Activated naive CD8-positive, alpha-beta T cell treated with anti-CD3 and anti-CD28 coated beads, Interleukin-2, amount 50 U/mL, for 16 hours (primary cell): ENCODE data around the gene MT1A.

ENCODE experiments used
- DNase-seq: peaks from one replicate; pipeline ENCODE4 v3.0.0-alpha.2; 2020; ENCODE audit warnings: low read depth, low spot score

MT1A gene

DNA sequence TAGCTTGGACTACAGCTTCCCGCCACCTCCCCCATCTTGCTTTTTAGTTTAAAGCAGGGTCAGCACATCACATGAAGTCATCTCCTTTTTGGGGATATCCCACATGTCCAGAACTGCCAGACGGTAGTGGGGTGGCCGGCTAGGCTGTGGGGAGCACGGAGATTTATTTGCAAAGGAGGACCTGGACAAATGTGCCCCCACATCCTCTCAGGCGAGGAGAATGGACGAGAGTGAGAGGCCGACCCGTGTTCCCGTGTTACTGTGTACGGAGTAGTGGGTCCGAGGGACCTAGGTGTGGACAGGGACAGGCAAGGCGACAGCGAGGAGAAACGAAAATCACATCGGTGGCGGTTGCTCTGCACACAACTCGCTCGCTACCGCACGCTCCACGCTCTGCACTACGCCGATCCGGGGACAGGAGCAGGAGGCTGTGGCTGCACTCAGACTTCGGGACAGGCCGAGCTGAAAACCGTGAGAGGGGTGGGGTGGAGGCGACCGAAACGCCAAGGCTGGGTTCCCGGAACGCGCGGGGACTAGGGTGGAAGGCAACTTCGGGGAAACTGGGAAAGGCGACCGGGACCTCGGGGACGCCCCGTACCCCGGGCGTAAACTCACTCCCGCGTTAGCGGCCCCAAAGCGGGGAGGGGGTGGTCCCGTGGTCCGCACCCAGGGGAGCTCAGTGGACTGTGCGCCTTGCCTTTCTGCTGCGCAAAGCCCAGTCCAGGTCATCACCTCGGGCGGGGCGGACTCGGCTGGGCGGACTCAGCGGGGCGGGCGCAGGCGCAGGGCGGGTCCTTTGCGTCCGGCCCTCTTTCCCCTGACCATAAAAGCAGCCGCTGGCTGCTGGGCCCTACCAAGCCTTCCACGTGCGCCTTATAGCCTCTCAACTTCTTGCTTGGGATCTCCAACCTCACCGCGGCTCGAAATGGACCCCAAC, at the start of gene MT1A:
Gene MT1A, plus strand, starts transcription at position 853 of the 937 bp plus-strand sequence. Its CDS starts 73 bp downstream, at position 926.
- no peak for DNase-seq

DNA sequence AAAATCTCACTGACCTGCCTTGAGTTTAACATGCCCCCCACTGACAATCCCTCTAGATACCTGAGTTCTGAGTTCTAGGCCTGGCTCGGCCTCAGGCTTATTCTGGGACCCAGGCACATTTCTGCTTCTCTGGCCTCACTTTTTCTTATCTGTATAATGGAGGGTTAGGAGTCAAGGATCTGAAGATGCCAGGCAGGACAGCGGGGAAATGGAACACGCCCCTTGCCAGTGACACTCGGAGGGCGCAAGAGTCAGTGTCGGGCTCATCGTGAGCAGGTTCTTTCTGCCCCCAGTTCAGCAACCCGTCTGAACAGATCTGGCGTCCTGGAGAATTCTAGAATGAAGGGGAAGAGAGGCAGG, 49.7 kb upstream of the MT1A start:
- DNase-seq = no peak

DNA sequence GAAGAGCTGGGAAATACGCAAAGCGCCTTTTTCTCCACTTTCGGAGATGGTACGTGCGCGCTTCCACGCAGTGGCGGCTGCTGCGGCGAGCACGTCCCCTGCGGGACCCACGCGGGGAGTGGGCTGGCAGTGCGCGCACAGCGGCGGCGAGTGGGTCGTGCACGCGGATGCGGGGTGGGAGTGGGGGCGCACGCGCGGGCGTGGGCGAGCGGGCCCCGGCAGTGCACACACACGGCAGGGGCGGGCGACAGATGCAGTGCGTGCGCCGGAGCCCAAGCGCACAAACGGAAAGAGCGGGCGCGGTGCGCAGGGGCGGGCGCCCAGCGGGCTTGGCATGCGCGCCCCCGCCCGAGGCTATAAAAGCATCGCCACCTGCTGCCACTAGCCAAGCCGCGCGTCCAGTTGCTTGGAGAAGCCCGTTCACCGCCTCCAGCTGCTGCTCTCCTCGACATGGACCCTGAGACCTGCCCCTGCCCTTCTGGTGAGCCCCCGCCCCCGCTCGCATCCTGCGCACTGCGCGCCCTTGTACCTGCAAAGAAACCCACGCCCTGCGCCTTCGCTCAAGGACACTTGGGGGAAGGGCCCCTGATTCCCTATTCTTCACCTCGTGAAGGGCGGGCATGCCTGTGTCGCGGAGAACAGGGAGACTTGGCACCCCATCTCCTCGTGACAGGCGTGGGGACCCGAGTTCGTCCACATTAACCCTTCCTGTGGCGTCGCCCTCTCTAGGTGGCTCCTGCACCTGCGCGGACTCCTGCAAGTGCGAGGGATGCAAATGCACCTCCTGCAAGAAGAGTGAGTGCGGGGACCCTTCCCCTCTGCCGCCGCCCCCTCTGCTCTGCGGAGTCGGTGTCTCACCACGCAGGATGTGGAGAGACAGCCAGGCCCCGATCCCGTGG, 49.1 kb upstream of the MT1A start, which contains the start of gene MT3:
Gene MT3, plus strand, starts transcription at position 388 of the 899 bp plus-strand sequence. Its CDS starts 63 bp downstream, at position 451.
- DNase-seq = no peak

DNA sequence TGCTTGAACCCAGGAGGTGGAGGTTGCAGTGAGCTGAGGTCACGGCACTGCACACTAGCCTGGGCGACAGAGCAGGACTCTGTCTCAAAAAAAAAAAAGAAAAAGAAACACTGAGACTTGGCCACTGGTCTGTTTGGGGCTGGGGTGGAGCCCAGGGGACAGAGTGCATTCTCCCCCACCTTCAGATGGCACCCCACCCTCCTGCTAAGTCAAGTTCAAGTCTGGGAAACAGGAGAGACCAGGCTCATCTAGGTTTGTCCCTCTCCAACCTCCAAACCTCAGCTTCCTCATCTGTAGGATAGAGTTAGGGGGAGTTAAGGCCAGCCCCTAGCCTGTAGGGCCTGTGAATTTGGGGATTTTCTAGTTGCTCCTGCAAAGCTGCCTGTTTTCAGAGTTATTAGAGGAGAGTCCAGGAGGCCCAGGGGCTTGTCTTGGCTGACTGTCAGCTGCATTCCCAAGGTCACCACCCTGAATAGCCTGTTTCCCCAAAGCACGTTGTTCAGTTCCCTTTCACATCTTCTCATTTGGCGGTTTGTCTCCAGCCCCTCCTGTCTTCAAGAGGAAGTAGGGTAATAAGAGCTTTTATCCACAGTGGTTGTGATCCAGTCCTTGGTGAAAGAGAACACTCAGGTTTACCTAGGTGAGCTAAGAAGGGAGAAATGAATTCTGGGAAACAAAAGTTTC, 46.9 kb upstream of the MT1A start:
- DNase-seq = no peak

DNA sequence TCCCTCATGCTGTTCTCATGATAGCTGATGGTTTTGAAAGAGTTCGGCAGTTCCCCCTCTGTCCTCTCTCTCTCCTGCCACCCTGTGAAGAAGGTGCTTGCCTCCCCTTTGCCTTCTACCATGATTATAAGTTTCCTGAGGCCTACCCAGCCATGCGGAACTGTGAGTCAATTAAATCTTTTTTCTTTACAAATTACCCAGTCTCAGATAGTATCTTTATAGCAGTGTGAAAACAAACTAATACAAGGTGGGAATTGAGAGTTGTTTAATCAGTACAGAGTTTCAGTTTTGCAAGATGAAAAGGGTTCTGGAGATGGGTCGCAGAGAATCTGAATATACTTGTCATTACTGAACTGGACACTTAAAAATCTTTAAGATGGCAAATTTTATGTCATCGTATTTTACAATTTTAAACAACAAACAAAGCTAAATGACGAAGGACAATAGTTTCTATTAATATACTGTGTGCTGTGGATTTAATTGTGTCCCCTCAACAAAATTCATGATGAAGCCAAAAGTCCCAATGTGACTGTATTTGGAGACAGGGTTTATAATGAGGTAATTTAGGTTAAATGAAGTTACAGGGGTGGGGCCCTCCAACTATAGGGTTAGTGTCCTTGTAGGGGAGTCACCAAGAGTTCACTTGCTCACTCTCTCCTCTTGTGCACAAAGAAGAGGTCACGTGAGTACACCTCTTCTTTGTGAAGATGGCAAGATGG, 44.7 kb upstream of the MT1A start:
- DNase-seq = no peak

DNA sequence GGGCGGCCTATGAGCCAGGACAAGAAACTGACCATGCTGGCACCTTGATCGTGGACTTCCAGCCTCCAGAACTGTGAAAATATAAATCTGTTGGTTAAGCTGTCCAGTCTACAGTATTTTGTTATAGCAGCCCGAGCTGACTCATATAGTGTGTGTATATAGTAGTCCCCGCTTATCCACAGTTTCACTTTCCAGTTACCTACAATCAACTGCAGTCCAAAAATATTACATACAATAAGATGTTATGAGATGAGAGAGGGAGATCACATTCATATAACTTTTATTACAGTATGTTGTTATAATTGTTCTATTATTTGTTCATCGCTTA, 44.2 kb upstream of the MT1A start:
- no peak for DNase-seq

DNA sequence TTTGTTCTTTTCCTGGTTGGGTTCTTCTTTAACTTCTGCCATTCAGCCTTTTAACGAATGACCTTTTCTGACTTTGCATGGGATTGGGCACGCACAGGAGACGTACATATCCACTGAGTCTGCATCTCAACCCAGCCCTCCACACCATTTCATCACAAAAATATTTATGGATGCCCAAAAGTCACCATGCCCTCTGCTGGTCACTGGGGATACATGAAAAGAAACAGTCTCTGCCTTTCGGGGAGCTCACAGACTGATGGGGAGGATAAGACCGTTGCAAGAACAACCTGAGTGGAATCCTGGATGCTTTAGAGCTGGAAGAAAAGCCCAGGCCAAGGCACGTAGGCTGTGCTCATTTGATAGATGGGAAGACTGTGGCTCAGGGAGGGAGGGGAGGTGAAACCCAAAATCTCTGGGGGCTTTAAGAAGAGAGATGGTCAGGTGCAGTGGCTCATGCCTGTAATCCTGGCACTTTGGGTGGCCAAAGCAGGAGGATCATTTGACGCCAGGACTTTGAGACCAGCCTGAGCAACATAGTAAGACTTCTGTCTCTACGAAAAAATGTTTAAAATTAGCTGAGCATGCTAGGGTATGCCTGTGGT, 38.0 kb upstream of the MT1A start:
- DNase-seq = no peak

DNA sequence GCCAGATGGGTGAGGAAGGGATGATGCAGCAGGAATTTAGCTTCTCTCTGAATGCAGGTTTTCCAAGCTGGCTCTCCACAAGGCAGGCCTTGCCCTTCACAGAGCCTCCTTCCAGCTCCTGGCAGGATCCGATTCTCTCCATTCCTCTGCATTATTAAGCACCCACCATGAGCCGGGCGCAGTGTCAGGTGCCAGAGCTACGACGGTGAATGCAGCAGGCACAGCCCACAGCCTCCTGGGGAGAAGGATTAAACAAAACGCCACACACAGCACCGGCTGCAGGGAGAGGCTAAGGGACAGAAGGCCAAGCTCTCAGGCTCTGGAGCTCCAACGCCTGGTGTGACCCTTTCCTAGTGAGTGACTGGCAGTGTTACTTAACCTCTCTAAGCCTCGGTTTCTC, 37.1 kb upstream of the MT1A start:
- DNase-seq = no peak

DNA sequence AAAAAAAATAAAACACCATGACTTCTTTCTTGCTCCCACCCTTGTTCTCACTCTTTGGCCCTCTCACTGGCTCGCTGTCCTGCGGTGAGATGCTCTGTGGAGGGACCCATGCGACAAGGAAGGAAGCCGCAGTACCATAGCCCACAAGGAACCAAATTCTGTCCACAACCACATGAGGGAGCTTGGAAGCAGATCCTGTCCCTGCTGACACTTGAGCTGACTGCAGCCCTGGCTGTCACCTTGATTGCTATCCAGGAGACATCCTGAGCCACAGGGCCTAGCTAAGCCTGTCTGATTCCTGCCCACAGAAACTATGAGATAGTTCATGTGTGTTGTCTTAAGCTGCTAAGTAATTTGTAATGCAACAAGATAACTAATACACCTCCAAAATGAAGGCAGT, 34.9 kb upstream of the MT1A start:
- no peak for DNase-seq

DNA sequence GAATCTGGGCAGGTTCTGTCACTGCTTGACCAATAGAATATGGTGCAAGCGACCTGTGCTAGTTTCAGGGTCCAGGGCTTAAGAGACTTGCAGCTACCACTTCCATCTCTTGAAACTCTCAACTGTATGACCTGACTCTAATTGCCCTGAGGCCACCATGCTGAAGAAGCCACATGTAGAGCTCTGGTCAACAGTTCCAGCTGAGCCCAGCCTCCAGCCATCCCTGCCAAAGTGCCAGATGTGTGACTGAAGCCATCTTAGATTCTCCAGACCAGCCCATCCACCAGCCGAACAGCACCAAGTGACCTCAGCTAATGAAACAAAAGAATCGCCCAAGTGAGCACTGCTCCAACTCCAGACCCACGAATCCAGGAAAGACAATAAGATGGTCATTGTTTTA, 33.5 kb upstream of the MT1A start:
- no peak for DNase-seq

DNA sequence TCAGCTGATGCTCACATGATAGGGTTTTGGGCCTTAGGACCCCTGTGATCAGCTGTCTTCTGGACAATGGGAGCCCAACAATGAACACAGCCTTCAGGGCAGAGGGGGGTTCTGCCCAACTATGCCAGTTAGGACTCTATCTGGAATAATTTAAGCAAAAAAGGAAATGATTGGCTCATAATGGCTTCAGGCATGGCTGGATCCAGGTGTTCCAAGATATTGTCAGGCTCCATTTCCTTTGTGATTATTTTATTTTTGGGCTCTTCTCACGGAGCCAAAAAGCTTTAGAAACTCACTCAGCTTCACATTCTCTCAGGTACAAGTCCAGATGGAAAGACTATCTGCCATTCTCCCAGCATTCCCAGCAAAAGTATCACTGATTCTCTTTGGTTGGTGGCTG, 33.0 kb upstream of the MT1A start:
- DNase-seq = no peak

DNA sequence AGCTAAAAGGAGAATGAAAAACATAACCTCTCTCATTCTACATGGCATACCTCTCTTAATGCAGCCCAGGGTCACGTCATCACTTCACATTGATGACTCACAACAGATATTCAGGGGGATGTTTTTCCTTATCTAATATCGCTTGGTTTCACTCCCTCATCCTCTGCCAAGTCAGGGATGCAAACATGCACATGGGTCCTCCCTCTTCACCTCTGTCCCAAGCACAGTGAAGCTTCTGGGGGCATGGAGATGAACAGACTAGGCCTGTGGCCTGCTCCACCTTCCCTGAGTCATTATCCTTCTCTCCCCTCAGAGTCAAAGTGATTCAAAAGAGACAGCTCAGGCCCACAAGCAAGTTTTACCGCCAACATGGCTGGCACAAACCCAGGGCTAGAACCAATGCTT, 32.4 kb upstream of the MT1A start:
- DNase-seq = no peak

DNA sequence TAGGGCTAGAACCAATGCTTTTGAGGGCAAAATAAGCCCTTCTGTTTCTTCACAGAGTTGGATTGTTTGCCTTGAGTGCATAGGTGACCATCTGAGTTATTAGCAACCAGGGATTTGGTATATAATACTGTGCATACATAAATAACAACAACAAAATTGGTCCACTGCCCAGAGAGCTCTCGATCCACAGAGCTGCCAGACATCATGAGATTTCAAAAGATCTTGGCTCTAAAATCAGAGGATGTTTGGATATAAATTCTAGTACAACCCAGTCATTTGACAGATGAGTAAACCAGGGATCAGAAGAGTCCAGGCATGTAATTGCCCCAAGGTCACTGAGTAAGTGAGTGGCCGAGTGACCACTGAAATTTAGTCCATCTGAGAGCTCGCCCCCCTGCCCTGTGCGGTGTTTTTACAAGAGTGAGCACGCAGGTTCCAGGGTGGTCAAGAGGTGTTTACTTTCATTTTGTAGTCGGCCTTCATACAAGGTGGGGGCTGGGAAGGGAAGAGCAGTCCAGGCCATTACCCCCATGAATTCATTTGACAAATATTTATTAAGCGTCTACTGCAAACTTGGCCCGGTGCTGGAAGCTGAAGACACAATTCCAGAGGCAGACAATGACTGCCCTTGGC, 31.9 kb upstream of the MT1A start:
- DNase-seq = no peak

DNA sequence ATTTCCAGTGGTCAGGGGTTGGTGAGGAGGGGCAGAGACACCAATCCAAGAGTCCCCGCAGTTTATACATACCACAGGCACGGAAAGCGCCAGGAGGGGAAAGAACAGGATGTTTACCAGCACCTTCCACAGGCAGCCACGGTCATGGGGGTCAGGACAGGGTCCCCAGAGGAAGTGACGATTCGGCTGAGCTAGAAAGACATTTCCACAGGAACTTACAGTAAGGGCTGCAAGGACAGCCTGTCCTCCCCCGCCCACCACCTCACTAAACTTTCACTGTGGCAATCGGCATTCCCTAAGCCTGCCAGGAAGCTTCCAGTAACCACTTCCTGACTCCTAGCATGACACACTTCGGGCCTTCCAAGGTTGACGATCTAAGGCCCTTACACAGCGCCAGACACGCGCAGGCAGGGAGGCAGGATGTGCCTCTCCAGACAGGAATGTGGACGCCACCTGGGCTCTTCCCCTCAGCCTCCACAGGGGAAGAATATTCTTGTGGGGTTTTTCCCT, 31.3 kb upstream of the MT1A start:
- no peak for DNase-seq

DNA sequence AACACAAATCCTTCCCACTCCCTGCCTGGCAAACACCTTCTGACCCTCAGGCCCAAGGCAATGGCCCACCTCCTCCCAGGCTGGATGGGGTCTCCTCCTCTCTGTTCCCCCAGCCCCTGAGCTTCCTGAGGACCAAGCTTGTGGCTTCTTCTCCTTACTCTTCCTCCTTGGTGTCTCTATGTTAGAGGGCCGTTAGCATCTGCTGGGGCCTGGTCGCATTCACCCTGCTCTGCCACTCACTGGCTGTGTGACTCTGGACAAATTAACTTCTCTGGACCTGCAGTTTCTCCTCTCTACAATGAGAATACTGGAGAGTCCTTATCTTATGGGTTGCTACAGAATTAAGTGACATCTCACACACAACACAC, 30.8 kb upstream of the MT1A start:
- no peak for DNase-seq

DNA sequence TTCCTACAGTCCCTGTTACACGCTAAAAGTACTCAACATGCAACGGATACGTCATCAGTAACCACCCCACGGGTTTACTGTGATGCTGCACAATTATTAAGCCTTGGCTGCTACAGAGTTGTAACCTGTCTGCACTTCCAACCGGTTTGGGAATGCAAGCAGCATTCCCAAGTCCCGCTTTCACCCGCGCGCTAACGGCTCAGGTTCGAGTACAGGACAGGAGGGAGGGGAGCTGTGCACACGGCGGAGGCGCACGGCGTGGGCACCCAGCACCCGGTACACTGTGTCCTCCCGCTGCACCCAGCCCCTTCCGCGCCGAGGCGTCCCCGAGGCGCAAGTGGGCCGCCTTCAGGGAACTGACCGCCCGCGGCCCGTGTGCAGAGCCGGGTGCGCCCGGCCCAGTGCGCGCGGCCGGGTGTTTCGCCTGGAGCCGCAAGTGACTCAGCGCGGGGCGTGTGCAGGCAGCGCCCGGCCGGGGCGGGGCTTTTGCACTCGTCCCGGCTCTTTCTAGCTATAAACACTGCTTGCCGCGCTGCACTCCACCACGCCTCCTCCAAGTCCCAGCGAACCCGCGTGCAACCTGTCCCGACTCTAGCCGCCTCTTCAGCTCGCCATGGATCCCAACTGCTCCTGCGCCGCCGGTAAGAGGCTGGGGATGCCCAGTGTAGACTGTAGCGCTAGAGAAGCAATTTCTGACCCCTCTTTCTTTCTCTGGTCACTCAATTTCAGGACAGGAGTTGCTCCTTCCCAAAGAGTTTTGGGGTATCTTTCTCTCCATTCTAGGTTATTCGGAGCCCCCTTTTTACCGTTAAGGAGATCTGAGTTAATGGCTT, 30.2 kb upstream of the MT1A start, which contains the start of gene MT2A:
Gene MT2A, plus strand, starts transcription at position 542 of the 833 bp plus-strand sequence. Its CDS starts 72 bp downstream, at position 614.
- peak; percentile 72 for DNase-seq

DNA sequence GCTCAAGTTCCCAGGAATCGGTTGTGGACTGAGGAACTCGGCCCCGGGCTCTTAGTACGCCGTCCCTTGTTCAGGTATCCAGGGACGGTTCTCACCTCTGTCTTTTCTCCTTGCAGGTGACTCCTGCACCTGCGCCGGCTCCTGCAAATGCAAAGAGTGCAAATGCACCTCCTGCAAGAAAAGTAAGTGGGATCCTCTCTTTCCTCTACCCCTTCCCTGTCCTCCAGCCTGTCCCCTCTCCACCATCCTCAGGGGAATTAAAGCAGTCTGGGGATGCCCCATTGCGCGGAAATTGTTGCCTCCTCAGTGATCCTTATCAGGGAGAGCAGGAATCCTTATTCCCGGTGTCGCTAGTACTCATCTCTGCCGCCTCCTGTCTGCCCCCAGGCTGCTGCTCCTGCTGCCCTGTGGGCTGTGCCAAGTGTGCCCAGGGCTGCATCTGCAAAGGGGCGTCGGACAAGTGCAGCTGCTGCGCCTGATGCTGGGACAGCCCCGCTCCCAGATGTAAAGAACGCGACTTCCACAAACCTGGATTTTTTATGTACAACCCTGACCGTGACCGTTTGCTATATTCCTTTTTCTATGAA, 29.5 kb upstream of the MT1A start:
- DNase-seq = no peak

DNA sequence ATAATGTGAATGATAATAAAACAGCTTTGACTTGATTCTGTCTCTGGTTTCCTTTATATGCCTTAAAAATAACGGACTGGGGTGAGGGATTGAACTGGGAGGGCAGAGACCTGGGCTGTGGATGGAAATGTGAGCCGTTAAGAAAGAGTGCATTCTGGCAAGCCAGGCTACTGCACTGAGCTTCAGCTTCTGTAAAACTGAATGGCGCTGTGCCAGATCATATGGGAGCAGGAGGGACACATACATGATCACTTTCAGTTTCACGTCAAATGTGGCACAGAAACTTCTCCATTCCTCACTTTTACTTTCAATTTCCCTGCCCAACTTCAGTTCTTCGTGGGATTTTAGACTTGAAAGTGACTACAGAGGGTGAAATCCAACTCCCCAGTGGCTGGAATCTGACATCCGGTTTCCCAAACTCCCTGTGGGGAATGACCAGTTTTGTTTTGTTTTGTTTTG, 29.0 kb upstream of the MT1A start:
- peak; percentile 66 for DNase-seq
